Measurements from ENCODE around the gene PCK2.
"Not testable (repeated sequence)": the region's sequence is repeated elsewhere in the genome, so short reads cannot be mapped to it uniquely, and the experiment has no call there.

The PCK2 gene

GRCh38 chr14:24093901-24094840 is at the start of gene PCK2:
Gene PCK2 (plus strand): TSS chr14:24094311. CDS start chr14:24094406, 95 bp downstream.
- no peaks in the 10 kb centered on the region for H3K9me3 Mint-ChIP-seq
- DNase-seq = peak; percentile 85
- no peak for TF ChIP-seq CTCF (IDR thresholded peaks at IDR 0.05)
- H3K4me3 Mint-ChIP-seq = peak within 1 kb of the TSS; percentile 96
- no peaks in the 10 kb centered on the region for H3K36me3 Mint-ChIP-seq (ENCODE audit: low read depth)
- peak within 1 kb of the TSS; percentile 99 for H3K27ac Mint-ChIP-seq
- H3K4me1 Mint-ChIP-seq = peaks cover 43% of the 10 kb centered on the region
- H3K27me3 Mint-ChIP-seq (ENCODE audit: low read depth, poor library complexity) = peaks cover 12% of the 10 kb centered on the region

DNA sequence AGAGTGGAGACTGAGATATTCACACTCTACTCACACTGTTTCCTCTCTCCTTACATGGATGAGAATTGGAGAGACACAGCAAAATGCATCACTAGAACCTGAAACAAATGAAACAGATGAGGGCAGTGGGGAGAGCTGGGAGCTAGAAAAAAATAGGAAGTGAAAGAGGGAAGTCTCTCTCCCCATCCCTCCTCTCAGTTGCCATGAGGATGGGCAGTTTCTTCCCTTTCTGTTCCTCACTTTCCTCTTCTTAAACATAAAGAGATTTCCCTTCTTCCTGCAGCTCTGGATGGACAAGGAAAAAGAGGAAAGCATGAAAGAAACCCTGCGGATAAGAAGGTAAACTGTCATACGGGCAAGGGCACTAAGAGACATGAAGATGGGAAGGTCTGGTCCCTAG is 45.1 kb upstream of the PCK2 start:
- not testable (repeated sequence) for DNase-seq; H3K4me3 Mint-ChIP-seq; H3K27ac Mint-ChIP-seq; H3K36me3 Mint-ChIP-seq (ENCODE audit: low read depth); H3K9me3 Mint-ChIP-seq
- Mint-ChIP-seq H3K4me1 (peaks cover 16% of the 10 kb centered on the region), H3K27me3 (ENCODE audit: low read depth, poor library complexity) (peaks cover 60% of the 10 kb centered on the region)

DNA sequence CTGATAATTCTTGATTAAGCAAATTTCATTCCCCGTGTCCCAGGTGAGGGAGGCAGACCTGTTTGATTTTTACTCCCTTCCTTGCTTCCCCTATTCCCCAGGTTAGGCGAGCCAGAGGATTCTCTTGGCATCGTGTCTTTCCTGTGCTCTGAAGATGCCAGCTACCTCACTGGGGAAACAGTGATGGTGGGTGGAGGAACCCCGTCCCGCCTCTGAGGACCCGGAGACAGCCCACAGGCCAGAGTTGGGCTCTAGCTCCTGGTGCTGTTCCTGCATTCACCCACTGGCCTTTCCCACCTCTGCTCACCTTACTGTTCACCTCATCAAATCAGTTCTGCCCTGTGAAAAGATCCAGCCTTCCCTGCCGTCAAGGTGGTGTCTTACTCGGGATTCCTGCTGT is 43.4 kb upstream of the PCK2 start:
- not testable (repeated sequence) for DNase-seq; H3K36me3 Mint-ChIP-seq (ENCODE audit: low read depth); H3K9me3 Mint-ChIP-seq; H3K27ac Mint-ChIP-seq
- H3K4me1 Mint-ChIP-seq = peaks cover 16% of the 10 kb centered on the region
- H3K27me3 Mint-ChIP-seq (ENCODE audit: low read depth, poor library complexity) = peaks cover 66% of the 10 kb centered on the region
- peak overlapping the region; percentile 83 for H3K4me3 Mint-ChIP-seq

- no peak for TF ChIP-seq CTCF (IDR thresholded peaks at IDR 0.05)
- no peak for DNase-seq
- Mint-ChIP-seq H3K4me1 (peaks cover 16% of the 10 kb centered on the region), H3K27me3 (ENCODE audit: low read depth, poor library complexity) (peaks cover 65% of the 10 kb centered on the region), H3K9me3 (no peaks in the 10 kb centered on the region), H3K4me3 (peak overlapping the region; percentile 83), H3K36me3 (ENCODE audit: low read depth) (no peaks in the 10 kb centered on the region), H3K27ac (no peak overlapping the region)
These were observed 42.8 kb upstream of the PCK2 start for GRCh38 chr14:24051176-24051788.

GRCh38 chr14:24051789-24052655 is 42.1 kb upstream of the PCK2 start, which contains the start of gene CARMIL3:
Gene CARMIL3 (plus strand): TSS chr14:24052009. CDS start chr14:24052154, 145 bp downstream.
- Mint-ChIP-seq H3K27ac (no peak within 1 kb of the TSS), H3K36me3 (ENCODE audit: low read depth) (no peaks in the 10 kb centered on the region), H3K4me3 (peak within 1 kb of the TSS; percentile 83), H3K27me3 (ENCODE audit: low read depth, poor library complexity) (peaks cover 67% of the 10 kb centered on the region), H3K4me1 (peaks cover 16% of the 10 kb centered on the region), H3K9me3 (no peaks in the 10 kb centered on the region)
- peak; percentile 86 for DNase-seq
- TF ChIP-seq CTCF (IDR thresholded peaks at IDR 0.05) = no peak

GRCh38 chr14:24052656-24053547 is 41.2 kb upstream of the PCK2 start:
- DNase-seq = no peak
- Mint-ChIP-seq H3K27me3 (ENCODE audit: low read depth, poor library complexity) (peaks cover 61% of the 10 kb centered on the region), H3K4me1 (peaks cover 20% of the 10 kb centered on the region), H3K4me3 (peak overlapping the region; percentile 76), H3K9me3 (no peaks in the 10 kb centered on the region), H3K27ac (no peak overlapping the region), H3K36me3 (ENCODE audit: low read depth) (no peaks in the 10 kb centered on the region)
- TF ChIP-seq CTCF (IDR thresholded peaks at IDR 0.05) = no peak

All from nephron progenitor cell (in vitro differentiated cells).